ENCODE data around the gene POLN.

Gene POLN

DNA sequence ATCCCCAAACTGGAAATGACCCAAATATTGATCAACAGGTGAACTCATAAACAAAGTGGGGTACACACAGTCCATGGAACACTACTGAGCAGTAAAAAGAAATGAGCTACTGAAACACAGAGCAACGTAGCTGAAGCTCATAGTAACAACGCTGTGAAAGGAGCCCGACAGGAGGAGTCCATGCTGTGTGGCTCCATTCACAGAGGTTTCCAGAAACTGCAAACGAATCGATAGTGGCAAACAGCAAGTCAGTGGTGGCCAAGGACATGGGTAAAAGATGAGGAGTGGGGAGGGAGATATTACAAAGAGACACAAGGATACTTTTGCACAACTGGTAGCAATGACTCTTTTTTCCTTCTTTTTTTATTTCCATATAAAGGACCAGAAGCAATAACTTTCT lies 90.4 kb downstream of the POLN start:
- Histone ChIP-seq H3K9ac (ENCODE audit: low read length in 2 of 2) (no peak overlapping the region), H3K27ac (ENCODE audit: low read length) (no peak overlapping the region), H3K4me3 (ENCODE audit: low read length in 2 of 2) (no peak overlapping the region), H3K4me1 (ENCODE audit: control insufficient read depth, insufficient read depth, low read length) (no peaks in the 10 kb centered on the region), H3K36me3 (ENCODE audit: control insufficient read depth in 2 of 2, insufficient read depth in 2 of 2, low read length in 2 of 2) (no peaks in the 10 kb centered on the region), H3K27me3 (ENCODE audit: control insufficient read depth in 1 of 2, insufficient read depth in 2 of 2, low read length in 2 of 2) (no peaks in the 10 kb centered on the region), H3K9me3 (ENCODE audit: control insufficient read depth in 2 of 2, low read length in 2 of 2) (no peaks in the 10 kb centered on the region)

- Histone ChIP-seq H3K27me3 (ENCODE audit: control insufficient read depth in 1 of 2, insufficient read depth in 2 of 2, low read length in 2 of 2) (no peaks in the 10 kb centered on the region), H3K36me3 (ENCODE audit: control insufficient read depth in 2 of 2, insufficient read depth in 2 of 2, low read length in 2 of 2) (no peaks in the 10 kb centered on the region), H3K4me3 (ENCODE audit: low read length in 2 of 2) (no peak overlapping the region), H3K4me1 (ENCODE audit: control insufficient read depth, insufficient read depth, low read length) (no peaks in the 10 kb centered on the region), H3K27ac (ENCODE audit: low read length) (no peak overlapping the region), H3K9me3 (ENCODE audit: control insufficient read depth in 2 of 2, low read length in 2 of 2) (no peaks in the 10 kb centered on the region), H3K9ac (ENCODE audit: low read length in 2 of 2) (no peak overlapping the region)
Observed at GRCh38 chr4:2150076-2150475, 91.8 kb downstream of the POLN start.

DNA sequence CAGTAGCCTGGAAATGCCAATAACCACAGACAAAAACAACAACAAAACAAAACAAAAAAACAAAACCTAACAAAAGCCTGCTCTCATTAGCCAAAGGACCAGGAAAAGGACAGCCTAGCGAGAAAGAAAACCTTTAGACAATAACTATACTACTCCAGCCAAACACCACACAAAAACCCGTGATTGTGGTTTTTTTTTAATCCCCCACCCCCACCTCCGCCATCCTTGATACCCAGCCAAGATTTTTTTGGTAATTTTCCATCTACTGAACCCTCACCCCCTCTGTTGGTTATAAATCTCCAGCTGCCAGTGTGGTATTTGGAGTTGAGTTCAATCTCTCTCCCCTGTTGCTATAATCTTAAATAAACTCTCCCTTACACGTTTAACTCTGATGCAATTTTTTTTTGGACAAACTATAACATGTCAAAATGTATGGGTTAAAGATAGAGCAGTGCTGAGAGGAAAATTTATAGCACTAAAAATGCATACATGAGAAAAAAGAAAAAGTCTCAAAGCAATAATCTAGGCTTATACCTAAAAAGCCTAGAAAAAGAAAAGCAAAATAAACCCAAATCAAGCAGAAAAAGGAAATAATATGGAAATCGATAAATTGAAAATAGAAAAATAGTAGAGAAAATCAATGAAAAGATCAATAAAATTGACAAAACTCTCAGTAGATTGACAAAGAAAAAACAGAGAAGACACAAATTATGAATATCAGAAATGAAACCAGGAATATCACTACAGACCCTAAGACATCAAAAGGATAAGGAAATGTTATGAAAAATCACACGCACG lies 99.1 kb downstream of the POLN start:
- Histone ChIP-seq H3K4me3 (ENCODE audit: low read length in 2 of 2) (no peak overlapping the region), H3K36me3 (ENCODE audit: control insufficient read depth in 2 of 2, insufficient read depth in 2 of 2, low read length in 2 of 2) (no peaks in the 10 kb centered on the region), H3K27me3 (ENCODE audit: control insufficient read depth in 1 of 2, insufficient read depth in 2 of 2, low read length in 2 of 2) (no peaks in the 10 kb centered on the region), H3K27ac (ENCODE audit: low read length) (no peak overlapping the region), H3K9ac (ENCODE audit: low read length in 2 of 2) (no peak overlapping the region), H3K9me3 (ENCODE audit: control insufficient read depth in 2 of 2, low read length in 2 of 2) (no peaks in the 10 kb centered on the region), H3K4me1 (ENCODE audit: control insufficient read depth, insufficient read depth, low read length) (no peaks in the 10 kb centered on the region)

DNA sequence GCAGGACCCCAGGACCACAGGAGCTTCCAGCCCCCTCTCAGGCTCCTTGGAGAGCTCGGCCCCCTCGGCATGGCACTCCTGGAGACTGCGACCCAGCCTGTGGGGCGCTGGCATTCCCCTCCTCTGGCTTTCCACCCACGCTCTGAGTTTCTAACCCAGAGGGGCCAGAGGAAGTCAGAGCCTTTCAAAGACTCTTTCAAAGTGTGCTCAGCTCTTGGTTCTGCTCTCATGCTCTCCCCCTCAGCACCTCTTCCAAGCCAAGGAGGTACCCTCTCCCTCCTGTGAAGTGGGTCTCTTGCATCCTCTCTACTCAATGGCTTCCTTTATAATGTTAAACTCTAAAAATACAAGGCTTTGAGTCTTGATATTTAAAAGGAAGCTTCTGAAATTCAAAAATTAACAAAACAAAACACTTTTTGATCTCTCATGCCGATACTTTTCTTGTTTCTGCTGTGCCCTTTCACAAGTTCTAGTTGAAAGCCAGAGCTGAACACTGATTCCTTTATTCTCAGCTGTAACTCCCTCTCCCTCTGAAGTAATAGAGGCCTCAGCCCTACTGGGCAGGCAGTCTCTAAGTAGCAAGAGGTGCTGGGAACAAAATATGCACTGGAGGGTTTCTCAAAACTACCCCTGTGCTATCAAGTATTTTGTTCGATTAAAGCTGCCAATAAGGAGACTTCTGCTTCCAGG lies 100.0 kb downstream of the POLN start:
- no peaks in the 10 kb centered on the region for H3K9me3 ChIP-seq (ENCODE audit: control insufficient read depth in 2 of 2, low read length in 2 of 2)

GRCh38 chr4:2141022-2141761 lies 100.7 kb downstream of the POLN start:
- H3K27ac ChIP-seq (ENCODE audit: low read length) = no peak overlapping the region
- H3K4me3 ChIP-seq (ENCODE audit: low read length in 2 of 2) = no peak overlapping the region
- no peaks in the 10 kb centered on the region for H3K4me1 ChIP-seq (ENCODE audit: control insufficient read depth, insufficient read depth, low read length)
- H3K27me3 ChIP-seq (ENCODE audit: control insufficient read depth in 1 of 2, insufficient read depth in 2 of 2, low read length in 2 of 2) = no peaks in the 10 kb centered on the region
- no peak overlapping the region for H3K9ac ChIP-seq (ENCODE audit: low read length in 2 of 2)
- H3K9me3 ChIP-seq (ENCODE audit: control insufficient read depth in 2 of 2, low read length in 2 of 2) = no peaks in the 10 kb centered on the region
- no peaks in the 10 kb centered on the region for H3K36me3 ChIP-seq (ENCODE audit: control insufficient read depth in 2 of 2, insufficient read depth in 2 of 2, low read length in 2 of 2)

More for the DNA sequence above, 100.0 kb downstream of the POLN start:
- Histone ChIP-seq H3K9ac (ENCODE audit: low read length in 2 of 2) (no peak overlapping the region), H3K27ac (ENCODE audit: low read length) (no peak overlapping the region), H3K4me3 (ENCODE audit: low read length in 2 of 2) (no peak overlapping the region), H3K36me3 (ENCODE audit: control insufficient read depth in 2 of 2, insufficient read depth in 2 of 2, low read length in 2 of 2) (no peaks in the 10 kb centered on the region), H3K4me1 (ENCODE audit: control insufficient read depth, insufficient read depth, low read length) (no peaks in the 10 kb centered on the region), H3K27me3 (ENCODE audit: control insufficient read depth in 1 of 2, insufficient read depth in 2 of 2, low read length in 2 of 2) (no peaks in the 10 kb centered on the region)

GRCh38 chr4:2138846-2139500 lies 102.9 kb downstream of the POLN start:
- Histone ChIP-seq H3K27ac (ENCODE audit: low read length) (no peak overlapping the region), H3K4me3 (ENCODE audit: low read length in 2 of 2) (no peak overlapping the region), H3K36me3 (ENCODE audit: control insufficient read depth in 2 of 2, insufficient read depth in 2 of 2, low read length in 2 of 2) (no peaks in the 10 kb centered on the region), H3K27me3 (ENCODE audit: control insufficient read depth in 1 of 2, insufficient read depth in 2 of 2, low read length in 2 of 2) (no peaks in the 10 kb centered on the region), H3K9me3 (ENCODE audit: control insufficient read depth in 2 of 2, low read length in 2 of 2) (no peaks in the 10 kb centered on the region), H3K4me1 (ENCODE audit: control insufficient read depth, insufficient read depth, low read length) (no peaks in the 10 kb centered on the region), H3K9ac (ENCODE audit: low read length in 2 of 2) (no peak overlapping the region)

- no peak overlapping the region for H3K27ac ChIP-seq (ENCODE audit: low read length)
Observed at GRCh38 chr4:2136726-2137125, 105.2 kb downstream of the POLN start.

GRCh38 chr4:2135083-2135482 lies 106.8 kb downstream of the POLN start:
- no peaks in the 10 kb centered on the region for H3K36me3 ChIP-seq (ENCODE audit: control insufficient read depth in 2 of 2, insufficient read depth in 2 of 2, low read length in 2 of 2)
- no peaks in the 10 kb centered on the region for H3K4me1 ChIP-seq (ENCODE audit: control insufficient read depth, insufficient read depth, low read length)
- peaks cover 4 to 8% of the 10 kb centered on the region in 2 donors for H3K9me3 ChIP-seq (ENCODE audit: control insufficient read depth in 2 of 2, low read length in 2 of 2)
- H3K4me3 ChIP-seq (ENCODE audit: low read length in 2 of 2) = no peak overlapping the region
- no peak overlapping the region for H3K27ac ChIP-seq (ENCODE audit: low read length)
- no peak overlapping the region for H3K9ac ChIP-seq (ENCODE audit: low read length in 2 of 2)
- H3K27me3 ChIP-seq (ENCODE audit: control insufficient read depth in 1 of 2, insufficient read depth in 2 of 2, low read length in 2 of 2) = no peaks in the 10 kb centered on the region

More at GRCh38 chr4:2136726-2137125, 105.2 kb downstream of the POLN start:
- H3K27me3 ChIP-seq (ENCODE audit: control insufficient read depth in 1 of 2, insufficient read depth in 2 of 2, low read length in 2 of 2) = no peaks in the 10 kb centered on the region
- no peak overlapping the region for H3K4me3 ChIP-seq (ENCODE audit: low read length in 2 of 2)
- H3K36me3 ChIP-seq (ENCODE audit: control insufficient read depth in 2 of 2, insufficient read depth in 2 of 2, low read length in 2 of 2) = no peaks in the 10 kb centered on the region
- H3K4me1 ChIP-seq (ENCODE audit: control insufficient read depth, insufficient read depth, low read length) = no peaks in the 10 kb centered on the region
- H3K9me3 ChIP-seq (ENCODE audit: control insufficient read depth in 2 of 2, low read length in 2 of 2) = peaks cover 2 to 8% of the 10 kb centered on the region in 2 donors
- no peak overlapping the region for H3K9ac ChIP-seq (ENCODE audit: low read length in 2 of 2)

DNA sequence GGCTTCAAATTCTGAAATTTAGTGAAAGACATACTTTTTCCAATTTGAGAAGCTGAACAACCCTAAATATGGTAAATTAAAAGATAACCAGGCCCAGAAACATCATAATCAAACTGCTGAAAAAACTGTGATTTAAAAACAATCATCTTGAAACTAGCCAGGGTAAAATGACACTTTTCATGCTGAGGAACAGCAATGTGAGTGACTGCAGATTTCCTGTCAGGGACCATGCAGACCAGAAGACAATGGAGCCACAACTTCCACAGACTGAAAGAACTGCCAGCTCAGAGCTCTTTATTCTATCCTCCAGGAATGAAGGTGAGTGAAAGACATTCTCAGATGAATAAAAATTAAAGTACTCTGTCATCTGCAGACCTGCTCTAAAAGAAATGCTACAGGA lies 109.5 kb downstream of the POLN start:
- Histone ChIP-seq H3K9me3 (ENCODE audit: control insufficient read depth in 2 of 2, low read length in 2 of 2) (peaks cover 4 to 8% of the 10 kb centered on the region in 2 donors), H3K27me3 (ENCODE audit: control insufficient read depth in 1 of 2, insufficient read depth in 2 of 2, low read length in 2 of 2) (no peaks in the 10 kb centered on the region), H3K27ac (ENCODE audit: low read length) (no peak overlapping the region), H3K9ac (ENCODE audit: low read length in 2 of 2) (no peak overlapping the region), H3K4me3 (ENCODE audit: low read length in 2 of 2) (no peak overlapping the region), H3K4me1 (ENCODE audit: control insufficient read depth, insufficient read depth, low read length) (no peaks in the 10 kb centered on the region), H3K36me3 (ENCODE audit: control insufficient read depth in 2 of 2, insufficient read depth in 2 of 2, low read length in 2 of 2) (no peaks in the 10 kb centered on the region)

DNA sequence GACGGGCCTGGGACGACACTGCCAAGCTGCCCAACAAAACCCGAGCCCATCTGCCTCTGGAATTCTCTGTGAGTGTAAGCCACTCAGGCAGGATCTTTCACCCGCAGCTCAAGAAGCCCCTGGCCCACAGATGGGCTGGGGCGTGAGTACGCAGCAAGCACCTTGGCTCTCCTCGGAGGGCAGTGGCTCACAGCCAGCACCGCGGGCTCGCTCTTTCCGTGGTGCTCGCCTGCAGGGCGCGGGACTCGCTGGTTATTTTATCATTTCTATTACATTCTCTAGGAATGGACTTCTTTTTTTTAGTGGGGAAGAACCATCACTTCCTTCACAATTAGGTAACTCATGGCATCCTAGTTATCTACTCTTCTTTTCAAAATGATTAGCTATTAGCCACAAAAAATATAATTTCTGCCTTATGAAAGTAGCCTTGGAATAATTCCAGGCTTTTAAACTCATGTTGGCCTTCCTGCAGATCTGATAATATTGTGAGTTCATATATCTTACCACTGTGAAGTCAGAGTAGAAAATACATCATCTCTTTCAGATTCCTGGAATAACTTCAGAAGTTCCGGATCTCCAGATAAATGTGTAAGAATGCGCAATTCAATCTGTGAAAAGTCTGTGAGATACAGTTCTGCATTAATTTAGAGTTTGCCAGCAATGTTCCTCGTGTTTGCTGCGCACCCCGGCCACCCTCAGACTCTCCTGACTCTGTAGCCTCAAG lies 114.2 kb downstream of the POLN start:
- Histone ChIP-seq H3K27me3 (ENCODE audit: control insufficient read depth in 1 of 2, insufficient read depth in 2 of 2, low read length in 2 of 2) (no peaks in the 10 kb centered on the region), H3K9me3 (ENCODE audit: control insufficient read depth in 2 of 2, low read length in 2 of 2) (peaks cover 4 to 6% of the 10 kb centered on the region in 2 donors), H3K27ac (ENCODE audit: low read length) (no peak overlapping the region), H3K36me3 (ENCODE audit: control insufficient read depth in 2 of 2, insufficient read depth in 2 of 2, low read length in 2 of 2) (no peaks in the 10 kb centered on the region), H3K9ac (ENCODE audit: low read length in 2 of 2) (no peak overlapping the region), H3K4me1 (ENCODE audit: control insufficient read depth, insufficient read depth, low read length) (no peaks in the 10 kb centered on the region), H3K4me3 (ENCODE audit: low read length in 2 of 2) (no peak overlapping the region)
